GM21786 (cell line): ENCODE results near the gene SLC6A1.

Experiments used
- ATAC-seq: cut with Tn5 transposase; IDR thresholded peaks from one replicate; pipeline ENCODE4 v1.9.1; 2021; ENCODE audit not compliant: unreplicated experiment

The SLC6A1 gene

DNA sequence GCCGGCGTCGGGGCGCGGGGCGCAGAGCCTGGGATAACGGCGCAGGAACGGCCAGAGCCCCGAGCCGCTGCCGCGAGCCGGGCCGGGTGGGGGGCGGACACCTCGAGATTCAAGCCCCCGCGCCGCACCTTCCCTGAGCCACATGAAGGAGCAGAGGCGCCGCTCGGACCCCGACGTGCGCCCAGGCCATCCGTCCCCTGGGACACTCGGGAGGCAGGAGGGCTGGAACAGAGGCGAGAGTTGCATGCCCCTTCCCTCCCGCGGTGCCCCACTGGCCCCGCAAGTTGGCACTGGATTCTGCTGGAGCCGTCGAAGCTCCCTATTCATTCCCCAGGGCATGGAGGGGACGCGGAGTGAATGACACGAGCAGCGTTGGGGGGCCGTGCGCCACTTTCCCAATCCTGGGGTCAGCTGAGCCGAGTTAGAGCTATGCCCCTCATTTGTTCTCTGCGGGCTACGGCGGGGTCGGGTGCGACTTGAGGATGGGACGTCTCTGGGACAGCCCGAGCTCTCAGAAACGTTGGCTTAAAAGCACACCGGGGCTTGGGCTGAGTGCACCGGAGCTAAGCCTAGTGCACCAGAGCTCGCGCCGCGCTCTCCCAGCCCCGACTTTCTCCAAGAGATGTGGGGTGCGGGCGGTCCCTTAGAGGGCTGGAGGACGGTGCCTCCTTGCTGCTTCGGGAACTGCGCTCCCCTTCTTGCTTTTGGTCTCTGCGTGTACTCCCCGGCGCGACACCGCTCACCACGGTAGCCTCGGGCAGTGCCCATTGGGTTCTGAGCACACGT, 588 bp downstream of the SLC6A1 start:
- ATAC-seq: no peak

DNA sequence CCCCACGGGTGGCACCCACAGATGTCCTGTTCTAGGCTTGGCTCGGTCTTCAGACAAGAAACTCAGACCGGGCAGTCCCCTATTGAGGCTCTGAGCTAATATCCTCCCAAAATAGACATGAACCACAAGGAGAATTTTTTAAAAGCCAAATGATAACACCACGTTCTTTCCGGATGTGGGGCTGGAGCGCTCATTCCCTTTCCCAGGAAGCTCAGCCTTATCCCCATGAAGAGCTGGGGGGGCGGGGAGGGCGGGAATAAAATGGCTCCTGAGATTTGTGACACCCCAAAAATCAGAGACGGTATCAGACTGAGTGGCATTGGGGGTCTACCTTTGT, 1.1 kb downstream of the SLC6A1 start:
- no peak for ATAC-seq

DNA sequence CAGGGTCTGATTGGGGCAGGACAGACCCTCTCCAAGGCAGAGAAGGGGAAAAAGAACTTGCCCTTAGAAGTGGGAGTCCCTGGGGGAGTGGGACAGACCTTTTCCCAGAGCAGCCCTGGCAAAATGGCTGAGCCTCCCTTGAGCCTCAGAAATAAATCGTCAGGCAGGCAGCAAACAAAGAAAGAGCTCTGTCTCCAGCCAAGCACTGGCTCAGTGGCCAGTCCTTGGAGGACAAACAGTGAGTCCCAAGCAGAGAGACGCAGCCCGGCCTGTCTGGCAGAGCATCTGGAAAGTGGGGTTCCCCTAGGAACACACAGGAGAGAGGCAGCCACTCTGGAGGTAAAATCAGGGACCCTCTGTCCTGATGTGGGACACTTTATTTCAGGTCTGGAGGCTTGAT, 1.8 kb downstream of the SLC6A1 start:
- no peak for ATAC-seq

DNA sequence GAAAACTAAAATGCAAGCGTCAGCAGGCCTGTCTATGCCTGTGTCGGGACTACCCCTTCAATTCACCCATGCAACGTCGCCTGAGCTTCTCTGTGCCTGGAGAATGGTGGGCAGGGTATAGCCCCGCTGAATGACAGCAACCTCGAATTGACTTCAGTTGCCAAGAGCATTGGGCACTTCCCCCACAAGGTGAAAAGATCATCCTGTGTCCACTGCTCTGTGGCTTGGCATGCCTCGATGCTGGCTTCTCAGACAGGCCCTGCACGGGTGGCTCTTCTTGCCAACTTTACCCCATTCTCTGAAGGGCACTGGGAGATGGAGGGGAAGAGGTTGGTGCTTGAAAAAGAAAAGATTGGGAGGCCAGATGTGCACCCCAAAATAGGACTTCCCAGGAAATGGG, 3.3 kb downstream of the SLC6A1 start:
- no peak for ATAC-seq

DNA sequence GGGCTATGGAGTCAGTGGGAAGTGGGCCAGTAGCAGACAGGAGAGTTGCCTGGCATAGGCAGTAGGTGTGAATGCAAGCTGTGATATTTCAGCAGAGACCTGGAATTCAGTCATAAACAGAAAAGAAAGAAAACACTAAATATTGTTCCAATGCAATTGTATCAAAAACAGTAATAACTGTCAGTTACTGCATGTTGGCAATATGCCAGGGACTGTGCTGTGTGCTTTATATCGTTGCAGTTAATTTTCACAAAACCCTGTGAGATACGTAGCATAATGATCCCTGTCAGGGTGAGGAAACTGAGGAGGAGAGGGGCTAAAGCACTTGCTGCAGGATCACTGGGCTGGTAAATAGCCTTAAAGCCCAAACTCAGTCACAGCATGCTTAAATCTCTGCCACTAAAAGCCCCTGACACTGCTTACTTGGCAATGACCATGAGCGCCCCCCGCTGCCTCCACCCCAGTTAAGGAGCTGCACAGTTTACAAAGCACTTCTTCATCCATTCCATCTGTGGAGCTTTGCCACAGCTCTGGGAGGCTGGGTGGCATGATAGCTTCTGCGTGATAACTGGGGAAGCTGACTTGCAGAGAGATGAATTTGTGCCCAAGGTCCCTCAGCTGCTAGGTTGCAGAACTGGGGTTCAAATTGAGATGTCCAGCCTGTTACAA, 3.9 kb downstream of the SLC6A1 start:
- no peak for ATAC-seq

DNA sequence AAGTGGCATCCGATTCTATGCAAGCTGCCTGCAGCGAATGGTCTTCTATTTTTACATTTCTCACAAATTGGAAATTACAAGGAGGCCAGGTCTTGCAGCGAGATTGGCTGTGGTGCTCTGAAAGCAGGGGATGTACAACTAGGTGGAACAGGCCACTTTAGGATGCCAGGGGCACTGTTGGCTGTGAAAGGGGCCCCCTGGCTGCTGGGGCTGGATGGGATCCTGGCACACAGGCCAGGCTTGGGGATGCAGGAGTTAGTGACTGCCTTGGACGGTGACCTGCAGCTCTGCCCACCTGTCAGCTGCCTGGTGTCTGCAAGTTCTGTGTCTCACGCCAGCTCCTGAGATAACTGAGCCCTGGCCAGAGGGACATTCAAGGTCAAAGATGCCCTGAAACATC, 4.6 kb downstream of the SLC6A1 start:
- ATAC-seq: no peak

DNA sequence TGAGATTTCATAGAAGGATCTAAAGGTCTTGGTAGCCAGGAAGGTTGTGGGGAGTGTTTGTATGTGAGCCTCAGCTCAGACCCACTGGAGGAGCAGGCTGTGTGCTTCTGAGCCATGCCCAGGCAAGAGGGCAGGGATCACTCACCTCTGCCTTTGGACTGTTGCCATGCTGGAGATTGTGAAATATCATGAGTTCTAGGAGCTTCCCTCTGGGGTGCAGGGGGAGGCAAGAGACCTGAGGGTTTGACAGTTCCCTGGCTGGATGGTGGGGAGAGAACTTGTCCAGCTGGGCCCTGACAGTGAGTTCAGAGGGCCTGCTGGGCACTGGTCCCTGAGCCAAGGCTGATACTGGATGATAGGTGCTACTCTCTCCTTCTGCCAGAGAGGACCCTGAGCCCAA, 6.0 kb downstream of the SLC6A1 start:
- no peak for ATAC-seq

DNA sequence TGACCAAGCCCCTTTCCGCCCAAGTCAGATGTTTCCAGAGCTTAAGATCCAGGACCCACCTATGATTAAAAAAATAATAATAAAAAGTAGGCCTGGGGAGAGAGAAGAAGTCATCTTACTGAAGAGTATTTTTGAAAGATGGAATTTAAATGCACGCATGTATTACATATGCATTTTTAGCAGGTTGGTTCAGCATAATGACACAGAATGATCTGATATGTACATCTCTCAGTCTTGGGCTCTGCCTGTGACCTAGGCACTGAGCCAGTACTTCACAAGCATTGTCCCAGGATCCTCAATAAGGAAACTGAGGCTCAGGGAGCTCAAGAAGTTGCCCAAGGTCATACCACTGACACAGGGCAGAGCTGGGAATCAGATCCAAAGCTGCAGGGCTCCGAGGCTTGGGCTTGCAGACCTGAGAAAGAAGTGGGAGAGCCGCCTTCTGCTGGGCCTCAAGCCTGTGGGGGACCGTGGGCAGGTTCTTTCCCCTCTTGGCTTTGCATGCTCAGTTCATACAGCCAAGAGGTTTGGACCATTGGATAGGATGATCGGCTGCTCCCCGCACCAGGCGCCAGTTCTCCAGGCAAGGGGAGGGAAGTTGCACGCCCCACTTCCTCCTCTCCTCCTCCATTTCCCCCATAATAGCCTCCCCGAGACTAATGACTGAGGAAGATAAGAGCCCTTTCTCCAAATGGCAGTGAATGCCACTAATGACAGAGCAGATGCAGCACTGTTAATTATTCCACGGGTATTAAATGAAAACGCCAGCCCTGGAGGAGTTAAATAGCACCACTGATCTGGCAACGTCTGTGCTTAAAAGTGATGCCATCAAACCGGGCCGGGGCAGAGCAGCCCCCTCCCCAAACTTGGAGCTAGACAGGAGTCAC, 6.9 kb downstream of the SLC6A1 start:
- ATAC-seq: no peak

DNA sequence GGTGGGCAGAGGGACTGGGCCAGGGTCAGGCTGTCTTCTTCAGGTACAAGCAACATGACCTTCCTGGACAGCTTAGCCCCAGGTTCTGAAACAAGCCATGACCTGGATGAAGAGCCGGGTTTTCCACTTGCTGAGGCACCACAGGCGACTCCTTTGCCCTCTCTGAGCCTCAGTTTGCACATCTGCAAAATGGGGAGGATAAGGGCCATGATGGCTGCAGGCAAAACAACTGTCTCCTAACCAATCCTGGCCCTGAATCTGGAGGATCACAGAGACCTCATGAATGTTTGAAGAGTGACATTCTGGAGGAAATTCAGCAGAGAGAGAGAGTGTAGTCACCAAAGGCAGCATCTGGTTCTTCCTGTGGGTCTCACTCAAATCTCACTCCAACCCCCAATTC, 8.0 kb downstream of the SLC6A1 start:
- no peak for ATAC-seq

DNA sequence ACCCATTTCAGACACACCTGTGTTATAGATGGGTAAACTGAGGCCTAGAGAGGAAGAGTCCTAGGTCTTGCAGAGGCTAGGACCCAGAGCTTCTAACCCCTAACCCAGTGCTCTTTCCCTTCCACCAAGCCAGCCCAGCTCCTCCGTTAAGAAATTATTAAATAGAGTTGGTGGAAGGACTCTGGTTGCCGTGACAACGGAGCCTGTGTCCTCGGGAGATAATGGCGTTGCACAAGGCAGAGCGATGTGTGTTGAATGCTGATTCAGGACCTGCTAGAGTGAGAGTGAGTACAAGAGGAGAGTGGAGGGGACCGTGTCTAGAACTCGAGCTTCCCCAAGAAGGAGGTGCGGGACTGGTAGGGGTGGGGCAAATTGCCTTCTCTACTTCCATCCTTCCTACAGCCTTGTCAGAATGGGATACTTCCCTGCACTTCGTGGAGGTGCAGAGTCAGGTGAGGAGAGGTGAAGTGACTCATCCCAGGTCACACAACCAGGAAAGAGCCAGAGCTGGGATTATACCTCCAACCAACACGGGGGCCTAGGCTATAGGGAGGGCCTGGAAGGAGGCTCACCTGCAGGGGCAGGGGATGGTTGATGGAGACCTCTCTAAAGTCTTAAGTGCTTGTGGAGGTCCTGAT, 8.6 kb downstream of the SLC6A1 start:
- ATAC-seq: no peak

DNA sequence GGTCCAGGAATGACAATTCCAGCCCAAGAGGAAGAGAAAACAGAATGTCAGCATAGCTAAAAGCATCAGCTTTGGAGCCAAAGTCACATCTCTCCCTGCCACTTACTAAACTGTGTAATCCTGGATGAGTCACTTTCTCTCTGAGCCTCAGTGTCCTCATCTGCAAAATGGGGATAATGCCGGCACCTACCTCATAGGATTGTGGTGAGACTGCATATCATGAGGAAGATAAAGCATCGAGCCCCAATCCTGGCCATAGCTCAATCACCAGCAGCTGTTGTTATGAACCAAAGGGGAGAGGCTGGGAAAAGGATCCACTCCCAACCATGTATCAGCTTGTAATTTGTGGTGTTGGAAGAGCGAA, 9.1 kb downstream of the SLC6A1 start:
- ATAC-seq: no peak

DNA sequence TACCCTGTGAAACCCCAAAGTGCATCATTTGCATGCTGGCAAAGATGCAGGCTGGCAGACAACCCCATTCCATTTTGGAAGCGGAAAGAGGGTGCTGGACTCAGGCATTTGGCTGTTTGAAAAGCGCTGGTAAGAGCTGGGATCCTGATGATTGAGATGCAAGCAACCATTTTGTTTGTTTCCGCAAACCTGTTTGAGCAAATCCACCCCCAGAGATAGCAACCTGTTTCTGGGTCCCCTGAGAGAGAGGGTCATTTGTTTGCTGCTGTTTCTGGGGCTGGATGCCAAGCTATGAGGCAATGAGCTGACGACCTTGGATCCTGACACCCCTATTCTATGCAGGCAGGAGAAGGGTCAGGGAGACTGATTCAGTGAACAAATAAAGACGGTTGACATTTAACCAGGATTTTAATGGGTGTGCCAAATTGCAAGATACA, 9.8 kb downstream of the SLC6A1 start:
- no peak for ATAC-seq

DNA sequence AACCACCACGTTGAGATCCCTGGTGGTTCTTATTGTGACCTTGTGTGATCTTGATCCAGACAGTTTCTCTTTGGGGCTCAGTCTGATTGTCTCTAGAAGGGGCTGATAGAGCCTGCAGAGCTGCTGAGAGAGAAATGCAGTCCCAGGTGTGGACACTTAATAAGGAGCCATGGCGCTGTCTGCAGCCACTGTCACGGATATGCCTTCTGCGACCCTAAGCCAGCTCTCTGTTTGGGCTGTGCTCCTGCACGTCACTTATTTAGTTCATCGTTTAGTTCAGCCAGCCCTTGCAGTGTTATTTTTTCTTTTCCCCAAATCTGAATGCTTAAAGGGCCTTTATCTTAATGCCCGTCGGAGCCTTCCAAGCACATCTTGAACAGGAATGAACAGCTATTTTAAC, 12.0 kb downstream of the SLC6A1 start:
- no peak for ATAC-seq

DNA sequence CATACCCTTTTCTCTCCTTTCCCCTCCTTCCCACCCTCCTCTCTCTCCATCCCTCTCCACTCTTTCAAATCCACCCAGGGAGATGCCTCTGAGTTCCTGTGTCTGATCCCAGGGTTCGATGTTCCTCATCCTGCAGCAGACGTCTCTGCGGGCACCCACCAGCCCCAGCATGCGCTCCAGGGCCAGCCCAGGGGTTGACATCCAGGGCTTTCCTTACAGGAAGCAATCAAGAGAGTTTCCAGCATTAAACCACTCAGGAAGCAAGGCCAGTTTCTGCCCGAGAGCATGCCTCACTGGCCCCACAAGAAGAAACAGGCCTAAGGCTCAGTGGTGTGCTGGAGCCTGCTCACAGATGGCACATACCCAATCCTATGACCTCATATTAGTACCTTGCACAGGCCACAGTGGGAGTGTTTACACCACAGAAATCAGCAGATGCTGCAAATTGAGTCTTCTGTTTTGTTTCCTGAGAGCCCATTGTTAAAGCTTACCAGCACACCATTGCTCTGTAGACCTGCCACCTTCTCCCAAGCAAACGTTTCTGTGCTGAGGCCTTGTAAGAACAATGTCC, 13.2 kb downstream of the SLC6A1 start:
- no peak for ATAC-seq

DNA sequence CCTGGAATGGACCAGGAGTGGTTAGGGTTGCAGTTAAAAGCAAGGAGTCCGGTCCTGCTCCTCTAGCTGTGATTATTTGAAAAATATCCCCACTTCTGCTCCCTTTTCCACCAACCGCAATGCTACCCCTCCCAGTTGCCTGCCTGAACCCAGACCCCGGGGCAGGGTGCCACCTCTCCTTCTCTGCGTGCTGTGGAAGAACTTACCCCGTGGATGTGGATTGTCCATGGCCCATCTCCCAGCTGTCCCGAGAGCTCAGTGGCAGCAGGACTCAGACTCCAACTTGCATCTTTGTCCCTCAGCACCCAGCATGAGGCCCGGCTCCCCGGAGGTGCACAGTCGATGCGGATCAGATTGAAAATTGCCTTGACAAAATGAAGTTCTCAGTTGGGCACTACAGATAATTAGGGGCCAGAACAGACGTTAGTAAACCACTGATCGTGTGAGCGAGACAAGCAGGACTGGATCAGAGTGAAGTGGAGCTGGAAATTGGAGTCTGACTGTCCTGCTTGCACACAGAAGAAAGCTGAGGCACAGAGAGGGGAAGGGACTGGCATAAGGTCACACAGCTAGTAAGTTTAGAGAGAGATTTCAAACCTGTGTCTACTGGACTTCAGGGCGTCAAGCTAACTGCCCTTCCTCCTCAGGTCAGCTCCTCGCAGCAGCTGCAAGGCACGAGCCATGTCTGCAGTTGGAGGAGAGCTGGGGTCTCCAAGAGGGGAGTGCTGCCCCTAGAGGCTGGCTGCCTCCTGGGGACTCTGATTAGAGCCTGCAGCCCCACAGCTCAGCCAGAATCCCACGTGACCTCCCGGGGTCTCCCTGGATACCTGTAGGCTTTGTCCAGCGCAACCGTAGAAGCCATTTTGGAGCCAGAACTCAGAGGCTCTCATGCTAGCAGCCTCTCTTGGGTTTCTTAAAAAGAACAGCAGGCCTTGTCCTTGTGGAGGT, 14.7 kb downstream of the SLC6A1 start:
- ATAC-seq: no peak

DNA sequence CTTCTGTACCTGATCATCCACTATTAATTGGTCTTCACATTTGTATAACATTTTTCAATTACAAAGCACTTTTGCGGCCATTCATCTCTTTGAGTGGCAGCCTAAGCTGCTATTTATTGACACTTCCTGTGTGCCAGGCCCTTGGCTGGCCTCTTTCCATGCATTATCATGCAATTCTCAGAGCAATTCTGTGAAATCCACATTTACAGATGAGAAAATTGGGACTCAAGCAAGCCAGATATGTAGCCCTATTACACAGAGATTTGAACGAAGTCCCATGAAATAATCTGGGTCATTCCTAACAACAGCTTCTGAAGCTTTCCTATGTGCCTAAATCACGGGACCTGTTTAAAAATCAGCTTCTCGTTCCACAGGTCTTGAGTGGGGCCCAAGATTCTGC, 17.4 kb downstream of the SLC6A1 start:
- ATAC-seq: no peak

DNA sequence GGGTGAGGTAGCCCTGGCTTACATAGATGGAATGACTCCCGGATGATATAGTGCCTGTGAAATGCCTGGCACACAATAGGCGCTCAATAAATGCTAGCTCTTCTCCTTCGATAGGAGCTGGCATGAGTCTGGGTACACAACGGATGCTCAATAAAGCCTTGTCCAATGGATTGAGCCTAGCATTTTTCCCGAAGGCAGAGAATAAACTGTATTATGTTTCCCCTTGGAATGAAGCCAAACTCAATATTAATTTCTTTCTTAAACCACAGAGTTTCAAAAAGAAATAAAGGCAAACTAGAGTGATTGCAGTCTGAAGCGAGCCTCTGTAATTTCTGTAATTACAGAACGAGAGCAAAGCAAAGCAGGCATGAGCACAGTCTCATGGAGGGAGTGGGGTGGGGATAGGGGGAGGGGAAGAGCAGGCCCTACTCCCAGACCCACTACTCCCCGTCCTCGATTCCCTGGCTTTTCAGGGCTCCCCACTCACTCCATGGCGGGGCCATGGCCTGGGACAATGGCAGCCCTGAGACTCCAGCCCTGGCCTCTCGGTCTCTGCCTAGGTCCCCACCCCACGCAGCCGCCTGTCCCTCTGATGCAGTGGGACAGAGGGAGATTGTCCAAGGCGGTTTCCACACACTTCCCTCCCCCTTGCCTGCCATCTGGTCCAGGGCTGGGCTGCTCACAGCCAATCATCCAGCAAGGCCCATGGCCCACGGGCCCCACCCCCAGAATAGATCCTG, 18.0 kb downstream of the SLC6A1 start:
- no peak for ATAC-seq

DNA sequence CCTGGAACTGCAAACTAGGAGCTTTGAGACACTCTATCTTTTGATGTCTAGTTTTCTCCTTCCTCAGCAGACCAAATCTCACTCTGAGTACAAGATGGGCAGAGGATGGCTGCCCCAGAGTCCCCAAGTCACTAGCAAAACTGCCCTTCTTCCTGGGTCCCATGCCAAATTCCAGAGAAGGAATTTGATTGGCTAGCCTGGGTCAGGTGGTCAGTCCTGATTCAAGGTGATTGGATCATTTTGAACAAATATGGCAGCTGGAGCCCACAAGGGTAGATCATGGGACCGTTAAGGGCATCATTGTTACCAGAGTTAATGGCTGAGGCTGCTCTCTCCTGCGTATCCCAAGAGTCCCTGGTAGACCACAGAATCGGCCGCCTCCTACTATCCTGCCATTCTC, 21.7 kb downstream of the SLC6A1 start:
- ATAC-seq: no peak

DNA sequence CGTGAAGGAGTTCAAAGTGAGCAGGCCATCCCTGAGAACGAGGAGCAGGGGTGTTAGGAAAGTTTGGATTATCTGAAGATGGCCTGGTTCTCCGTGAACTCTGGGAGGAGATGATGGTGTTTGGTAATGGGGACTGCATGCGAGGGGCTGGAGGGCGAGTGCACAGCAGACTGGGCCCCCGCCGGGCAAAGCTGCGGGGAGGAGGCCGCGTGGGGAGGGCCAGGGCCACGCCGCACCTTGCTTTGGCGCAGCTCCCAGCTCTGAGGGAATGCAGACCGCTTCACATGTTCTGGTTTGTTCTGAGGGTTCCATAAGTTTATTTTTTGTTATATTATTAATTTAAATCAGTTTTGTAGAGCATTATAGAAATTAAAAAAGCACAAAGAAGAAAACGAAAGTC, 22.2 kb downstream of the SLC6A1 start:
- no peak for ATAC-seq
